Dermis blood vessel endothelial cell (primary cell): ENCODE measurements around the gene HIC1. TPM values are rescaled to one million over a fixed set of nuclear protein-coding genes. Genes with fewer than 3 reads are reported as not detected.

Experiments used
- DNase-seq: peaks from one replicate; pipeline ENCODE4 v3.0.0; 2010
- total RNA-seq: library from RNA; depleted of rRNA; stranded (reverse); fragments of >200 nt; gene quantifications from 2 replicates; pipeline ENCODE4 v1.2.3, GENCODE V29; 2014

HIC1 gene
- total RNA-seq, 1 donor from 2014 or later: 117 TPM

DNA sequence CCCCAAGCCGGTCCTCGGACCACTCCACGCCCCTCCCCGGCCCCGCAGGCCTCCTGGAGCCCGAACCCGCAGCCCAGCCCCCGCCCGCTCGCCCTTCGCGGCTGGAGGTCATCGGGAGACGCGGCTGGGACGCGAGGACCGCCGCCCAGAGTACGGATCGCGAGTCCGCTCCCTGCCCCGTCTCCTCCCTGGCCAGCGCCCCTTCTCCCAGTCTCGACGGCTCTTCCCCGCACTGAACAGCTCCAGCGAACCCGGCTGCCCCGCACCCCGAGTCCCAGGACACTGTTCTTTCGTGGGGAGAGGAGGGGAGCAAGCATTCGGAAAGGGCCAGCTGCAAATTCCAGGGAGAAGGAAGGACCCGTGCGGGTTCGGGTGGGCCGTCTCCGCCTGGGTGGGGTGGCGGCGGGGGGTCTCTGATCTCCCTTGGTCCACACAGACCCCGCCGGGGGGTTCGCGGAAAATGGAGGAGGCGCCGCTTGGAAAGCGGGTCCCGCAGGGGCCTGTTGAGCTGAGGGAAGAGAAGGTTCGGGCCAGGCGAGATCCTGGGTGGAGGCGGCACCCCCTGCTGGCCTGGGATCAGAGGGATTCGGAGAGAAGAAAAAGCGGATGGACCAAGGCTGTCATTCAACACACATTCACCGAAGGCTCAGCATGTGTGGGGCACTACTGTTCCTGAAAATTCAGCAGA, 29.1 kb upstream of the HIC1 start:
- peak; percentile 75 for DNase-seq

DNA sequence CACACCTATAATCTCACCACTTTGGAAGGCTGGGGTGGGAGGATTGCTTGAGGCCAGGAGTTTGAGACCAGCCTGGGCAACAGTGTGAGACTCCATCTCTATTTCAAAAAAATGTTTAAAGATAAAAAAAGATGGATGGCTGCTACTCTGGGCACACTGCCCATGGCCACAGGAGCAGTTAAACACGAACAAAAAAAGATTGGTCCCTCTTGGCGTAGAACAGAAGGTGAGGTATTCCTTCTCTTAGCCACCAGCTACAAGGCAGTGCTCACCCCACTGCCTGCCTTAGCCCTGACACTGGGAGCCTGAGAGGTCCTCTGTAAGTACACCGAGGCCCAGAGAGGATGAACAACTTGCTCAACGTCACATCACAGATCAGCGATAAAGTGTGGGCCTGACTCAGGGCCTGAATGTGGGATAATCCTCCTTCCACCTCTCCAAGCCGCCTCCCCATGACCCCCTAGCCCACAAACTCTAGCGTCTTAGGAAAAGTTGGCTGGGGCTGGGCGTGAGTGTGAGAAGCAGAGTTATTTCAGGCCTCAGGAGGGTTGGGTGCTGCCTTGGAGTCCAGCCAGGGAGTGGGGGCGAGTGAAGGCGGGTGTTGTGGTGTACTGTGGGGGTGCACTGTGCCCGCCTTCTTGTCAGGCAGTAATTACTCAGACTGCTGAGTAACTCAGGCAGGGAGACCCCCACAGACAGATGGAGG, 27.2 kb upstream of the HIC1 start:
- no peak for DNase-seq

DNA sequence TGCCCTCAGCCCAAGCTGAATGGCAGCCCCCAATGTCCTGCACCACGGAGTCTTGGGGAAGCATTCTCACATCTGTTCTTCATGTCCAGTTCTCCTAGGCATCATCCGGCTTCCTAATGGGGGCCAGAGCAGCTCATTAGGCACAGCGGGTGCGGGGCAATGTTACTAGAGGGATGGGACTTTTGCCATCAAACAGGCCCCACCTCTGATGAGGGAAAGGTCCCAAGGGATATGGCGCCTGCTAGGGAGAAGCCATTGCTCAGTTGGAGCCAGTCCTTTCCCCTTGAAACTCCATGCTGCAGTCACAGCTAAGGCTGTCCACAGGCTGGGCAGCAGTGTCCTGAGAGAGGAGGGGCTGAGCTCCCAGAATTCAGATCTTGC, 26.7 kb upstream of the HIC1 start:
- no peak for DNase-seq

DNA sequence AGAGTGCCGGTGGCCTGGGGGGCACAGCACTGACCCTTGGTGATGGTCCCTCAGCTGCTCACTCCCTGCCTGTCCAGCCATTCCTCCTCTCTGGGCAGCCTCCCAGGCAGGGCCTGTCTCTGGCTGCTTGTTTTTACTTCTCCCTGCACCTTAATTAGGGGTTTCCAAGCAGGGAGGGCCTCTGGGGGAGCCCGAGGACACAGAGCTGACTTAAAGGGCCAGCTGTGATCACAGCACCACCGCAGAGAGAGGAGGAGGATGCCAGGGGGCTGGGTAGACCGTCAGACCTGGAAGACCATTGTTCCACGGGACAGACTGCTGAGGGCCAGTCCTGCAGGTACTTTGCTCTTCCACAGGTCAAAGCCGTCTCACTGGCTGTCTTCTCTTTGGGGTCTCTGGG, 26.2 kb upstream of the HIC1 start:
- no peak for DNase-seq

DNA sequence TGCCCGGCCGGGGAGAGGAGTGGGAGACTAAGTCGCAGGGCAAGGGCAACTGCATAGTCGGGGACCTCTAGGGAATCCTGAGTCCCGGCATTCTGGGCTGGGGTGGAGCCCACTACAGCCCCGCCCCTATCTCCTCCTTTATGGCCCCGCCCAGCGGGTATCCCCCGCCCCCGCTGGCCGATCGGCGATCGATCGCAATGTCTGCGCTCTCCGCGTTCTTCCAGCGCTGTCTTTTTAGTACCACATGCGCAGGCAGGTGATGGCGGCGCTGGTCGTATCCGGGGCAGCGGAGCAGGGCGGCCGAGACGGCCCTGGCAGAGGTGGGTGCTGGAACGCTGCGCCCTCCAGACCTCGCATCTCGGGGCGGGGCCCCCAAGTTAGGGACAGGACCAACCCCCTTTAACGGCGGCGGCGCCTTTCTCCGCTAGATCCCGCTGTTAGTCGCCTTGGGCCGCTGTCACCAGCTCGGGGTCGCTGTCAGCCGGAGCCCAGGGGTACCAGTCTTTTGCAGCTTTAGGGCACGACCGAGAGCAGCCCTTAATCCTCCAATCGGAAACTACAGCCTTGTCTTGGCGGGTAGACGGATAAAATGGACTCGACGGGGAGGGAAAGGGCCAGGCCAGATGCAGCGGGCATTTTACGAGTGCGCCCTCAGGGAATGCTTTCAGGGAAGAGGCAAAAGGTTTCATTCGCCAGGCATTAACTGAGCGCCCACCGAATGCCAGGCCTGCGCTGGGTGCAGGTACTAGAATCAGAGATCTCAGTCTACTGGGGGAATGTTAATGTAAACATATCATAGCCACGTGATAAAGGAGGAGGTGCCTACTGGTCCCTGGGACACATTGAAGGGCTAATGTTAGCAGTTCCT, 24.8 kb upstream of the HIC1 start, which contains the start of gene DPH1:
DPH1 (plus strand) TSS at position 243 of the 868 bp plus-strand sequence; CDS start at position 260, 17 bp downstream.
- peak; percentile 92 for DNase-seq

DNA sequence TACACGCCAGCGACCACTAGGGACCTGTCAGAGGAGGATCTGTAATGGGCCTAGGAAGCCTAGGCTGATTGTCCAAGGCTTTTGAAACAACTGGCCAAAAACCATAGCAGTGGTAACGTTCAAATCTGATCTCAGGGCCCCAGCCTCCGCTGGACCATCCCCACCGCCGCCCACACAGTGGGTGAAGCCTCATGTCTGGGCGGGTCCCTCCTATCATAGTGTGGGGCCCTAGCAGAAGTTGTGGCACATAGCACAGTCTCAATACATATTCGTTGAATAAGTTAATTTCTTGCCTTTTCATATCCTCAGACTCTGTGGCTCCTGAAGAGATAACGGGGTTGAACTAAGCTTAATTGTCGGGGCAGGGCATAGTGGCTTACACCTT, 24.1 kb upstream of the HIC1 start:
- peak; percentile 94 for DNase-seq

DNA sequence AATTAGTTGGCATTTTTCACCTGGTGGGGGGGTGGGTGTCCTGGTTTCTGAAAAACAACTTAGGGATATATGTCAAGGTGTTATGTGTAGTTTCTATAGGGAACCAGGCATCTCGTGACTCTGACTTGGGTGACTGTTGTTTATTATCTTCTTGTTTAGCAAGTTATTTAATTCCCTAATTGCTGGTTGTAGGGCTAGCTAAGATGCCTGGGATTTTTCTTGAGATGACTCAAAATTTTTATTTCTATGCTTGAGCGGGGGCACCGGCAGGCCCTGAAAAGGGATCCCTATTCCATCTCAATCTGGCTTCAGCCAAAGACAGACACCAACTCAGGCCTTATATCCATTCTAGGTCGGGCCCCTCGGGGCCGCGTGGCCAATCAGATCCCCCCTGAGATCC, 21.8 kb upstream of the HIC1 start:
- DNase-seq: no peak

DNA sequence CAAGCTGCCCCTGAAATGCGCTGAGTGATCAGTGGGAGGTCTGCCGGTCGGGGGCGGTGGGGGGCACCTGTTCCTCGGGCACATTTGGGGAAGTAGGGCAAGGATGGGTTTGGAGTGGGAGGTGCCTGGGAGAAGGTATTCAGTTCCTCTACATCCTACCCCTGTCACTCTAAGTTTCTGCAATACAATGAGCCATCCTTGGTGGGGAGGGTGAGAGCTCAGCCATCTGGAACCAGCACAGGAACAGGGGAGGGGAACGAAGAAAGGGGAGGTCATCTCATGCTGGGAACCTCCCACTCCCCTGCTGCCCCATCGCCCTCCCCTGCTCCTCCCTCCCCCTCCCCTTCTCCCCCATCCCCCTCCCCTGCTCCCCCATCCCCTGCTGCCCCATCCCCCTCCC, 20.7 kb upstream of the HIC1 start:
- DNase-seq: no peak

DNA sequence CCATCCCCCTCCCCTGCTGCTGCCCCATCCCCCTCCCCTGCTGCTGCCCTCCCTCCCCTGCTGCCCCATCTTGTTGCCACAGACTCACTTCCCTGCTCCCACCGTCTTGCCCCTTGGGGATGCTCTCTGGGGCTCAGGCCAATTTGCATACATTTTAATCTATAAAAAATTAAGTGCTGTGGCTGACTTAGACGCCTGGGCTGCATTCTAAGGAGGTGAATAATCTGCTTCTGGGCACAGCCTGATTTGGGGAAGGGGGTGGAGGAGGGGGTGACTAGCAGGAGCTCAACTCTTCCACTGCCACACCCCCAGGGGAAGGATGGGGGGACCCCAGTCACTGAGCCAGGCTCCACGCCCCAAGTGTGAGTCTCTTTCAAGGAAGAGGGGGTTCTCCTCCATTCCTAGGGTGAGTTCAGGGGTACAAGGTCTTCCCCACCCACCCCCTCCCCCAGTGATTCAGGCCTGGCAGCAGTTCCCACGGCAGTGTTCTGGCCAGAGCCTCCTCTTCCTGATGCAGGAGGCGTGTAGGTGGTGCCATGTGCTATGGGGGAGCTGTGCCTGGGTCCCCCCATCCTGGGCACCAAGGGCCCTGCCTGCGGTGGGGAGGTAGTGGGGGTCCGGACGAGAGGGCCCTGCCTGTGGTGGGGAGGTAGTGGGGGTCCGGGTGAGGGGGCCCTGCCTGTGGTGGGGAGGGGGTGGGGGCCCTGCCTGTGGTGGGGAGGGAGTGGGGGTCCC, 19.9 kb upstream of the HIC1 start:
- DNase-seq: no peak

DNA sequence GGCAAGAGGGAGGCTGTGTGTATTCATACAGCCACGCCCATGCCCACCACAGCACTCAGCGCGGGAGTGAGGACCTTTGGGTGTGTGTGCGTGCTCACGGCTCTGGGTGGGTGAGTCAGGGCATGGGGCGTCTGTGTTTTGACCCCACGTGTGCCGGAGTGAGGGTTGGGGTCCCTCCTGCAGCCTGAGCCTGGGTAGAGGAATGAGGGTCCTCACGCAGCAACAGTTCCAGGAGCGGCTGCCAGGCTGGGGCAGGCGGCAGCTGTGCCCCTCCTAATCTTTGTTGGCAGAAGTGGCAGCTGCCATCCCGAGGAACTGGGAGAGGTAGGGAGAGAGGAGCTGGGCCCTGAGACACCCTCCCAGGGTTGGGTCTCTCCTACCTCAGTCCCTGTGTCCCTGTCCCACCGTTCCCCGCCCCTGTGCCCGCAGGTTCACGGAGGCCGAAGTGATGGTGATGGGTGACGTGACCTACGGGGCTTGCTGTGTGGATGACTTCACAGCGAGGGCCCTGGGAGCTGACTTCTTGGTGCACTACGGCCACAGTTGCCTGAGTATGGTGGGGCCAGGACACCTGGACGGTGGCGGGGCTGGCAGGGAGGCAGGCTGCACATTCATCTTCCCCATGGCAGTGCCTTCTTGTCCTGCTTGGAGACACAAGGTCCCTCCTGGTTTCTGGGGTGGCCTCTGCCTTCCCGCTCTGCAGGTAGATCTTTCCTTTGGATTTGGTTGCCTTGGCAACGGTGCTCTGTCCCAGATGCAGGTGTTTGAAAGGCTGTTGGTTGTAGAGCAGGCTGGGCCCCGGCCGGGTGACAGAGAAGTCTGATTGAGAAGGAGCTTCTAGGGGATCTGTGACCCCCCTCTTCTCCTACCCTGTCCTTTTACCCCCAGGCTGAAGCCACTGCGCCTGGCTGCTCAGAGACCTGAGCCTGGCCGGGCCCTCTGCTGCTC, 19.1 kb upstream of the HIC1 start:
- no peak for DNase-seq

DNA sequence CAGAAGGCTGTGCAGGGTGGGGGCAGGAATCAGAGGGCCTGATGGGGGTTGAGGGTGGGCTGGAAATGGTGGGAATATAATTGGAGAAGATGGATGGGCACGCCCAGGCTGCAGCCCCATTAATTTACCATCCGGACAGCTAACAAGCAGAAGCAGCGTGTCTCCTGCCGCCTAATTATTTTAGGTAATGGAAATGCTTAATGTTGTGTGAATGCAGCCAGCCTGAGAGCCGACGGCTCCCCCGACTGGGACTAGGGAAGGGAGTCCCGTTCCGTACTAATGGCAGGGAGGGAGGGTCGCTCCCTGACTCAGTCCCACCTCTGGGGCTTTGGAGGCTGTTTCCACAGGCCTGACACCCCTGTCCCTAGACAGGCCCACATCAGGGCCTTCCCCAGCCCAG, 17.7 kb upstream of the HIC1 start:
- DNase-seq: no peak

DNA sequence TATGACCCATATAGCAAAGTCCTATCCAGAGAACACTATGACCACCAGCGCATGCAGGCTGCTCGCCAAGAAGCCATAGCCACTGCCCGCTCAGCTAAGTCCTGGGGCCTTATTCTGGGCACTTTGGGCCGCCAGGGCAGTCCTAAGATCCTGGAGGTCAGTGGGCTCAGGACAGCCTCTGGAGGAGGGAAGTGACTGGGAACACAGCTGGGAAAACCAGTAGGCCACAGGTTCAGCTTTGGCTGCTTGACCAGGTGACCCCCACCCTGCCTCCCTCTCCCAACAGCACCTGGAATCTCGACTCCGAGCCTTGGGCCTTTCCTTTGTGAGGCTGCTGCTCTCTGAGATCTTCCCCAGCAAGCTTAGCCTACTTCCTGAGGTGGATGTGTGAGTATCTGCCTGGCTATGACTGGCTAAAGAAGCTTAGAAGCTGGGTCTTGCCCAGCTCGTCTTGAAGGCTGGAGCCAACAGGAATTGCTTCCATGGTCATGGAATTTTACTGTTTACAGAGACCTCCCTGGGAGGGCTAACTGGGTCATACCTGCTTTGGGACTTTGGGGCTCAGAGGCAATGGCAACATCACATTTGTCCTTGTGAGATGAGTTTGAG, 14.6 kb upstream of the HIC1 start:
- no peak for DNase-seq

DNA sequence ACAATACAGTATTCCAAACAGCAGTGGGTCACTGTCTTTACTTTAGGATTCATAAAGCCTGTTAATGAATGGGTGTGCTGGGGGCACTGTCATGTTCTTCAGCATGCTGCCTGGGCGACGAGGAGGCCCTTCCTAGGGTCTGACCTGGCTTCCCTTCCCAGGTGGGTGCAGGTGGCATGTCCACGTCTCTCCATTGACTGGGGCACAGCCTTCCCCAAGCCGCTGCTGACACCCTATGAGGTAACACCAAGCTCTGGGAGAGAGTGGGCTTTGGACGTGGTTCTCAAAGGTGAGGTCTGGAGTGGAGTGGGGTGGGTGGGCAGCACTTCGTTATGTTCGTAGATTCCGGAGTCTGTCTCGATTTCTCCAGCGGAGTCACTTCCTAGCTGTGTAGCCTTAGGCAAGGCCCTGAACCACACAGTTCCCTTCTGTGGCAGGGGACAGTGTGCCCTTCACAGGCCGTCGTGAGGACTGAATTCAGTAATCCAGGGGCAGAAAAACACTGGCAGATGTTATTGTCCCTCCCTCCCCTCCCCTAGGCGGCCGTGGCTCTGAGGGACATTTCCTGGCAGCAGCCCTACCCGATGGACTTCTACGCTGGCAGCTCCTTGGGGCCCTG, 13.9 kb upstream of the HIC1 start:
- no peak for DNase-seq

DNA sequence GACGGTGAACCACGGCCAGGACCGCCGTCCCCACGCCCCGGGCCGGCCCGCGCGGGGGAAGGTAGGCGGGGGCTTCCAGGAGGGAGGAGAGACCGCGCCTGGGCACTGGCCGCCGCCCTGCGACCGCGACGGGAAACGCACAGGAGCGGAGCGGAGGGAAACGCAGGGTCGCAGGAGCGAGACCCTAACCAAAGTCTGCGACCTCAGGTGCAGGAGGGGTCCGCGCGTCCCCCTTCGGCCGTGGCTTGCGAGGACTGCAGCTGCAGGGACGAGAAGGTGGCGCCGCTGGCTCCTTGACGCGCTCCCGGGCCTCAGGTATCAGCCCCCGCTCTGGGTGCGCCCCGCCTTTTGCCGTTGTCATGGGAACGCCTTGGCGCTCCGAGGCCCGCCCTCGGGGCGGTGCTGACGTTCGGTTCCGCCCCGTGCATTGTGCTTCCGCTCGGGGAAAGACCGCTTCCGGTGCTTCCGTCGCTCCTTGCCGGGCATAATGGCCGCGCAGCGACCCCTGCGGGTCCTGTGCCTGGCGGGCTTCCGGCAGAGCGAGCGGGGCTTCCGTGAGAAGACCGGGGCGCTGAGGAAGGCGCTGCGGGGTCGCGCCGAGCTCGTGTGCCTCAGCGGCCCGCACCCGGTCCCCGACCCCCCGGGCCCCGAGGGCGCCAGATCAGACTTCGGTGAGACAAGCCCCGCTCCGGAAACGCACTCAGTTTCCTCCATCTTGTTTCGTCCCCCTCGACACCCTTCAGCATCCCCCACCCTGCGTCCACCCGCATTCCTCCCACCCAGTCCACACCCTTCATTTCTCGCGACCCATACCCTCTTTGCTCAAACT, 13.1 kb upstream of the HIC1 start, which contains the start of gene OVCA2:
OVCA2 (plus strand) TSS at position 462 of the 829 bp plus-strand sequence; CDS start at position 488, 26 bp downstream.
- DNase-seq: peak; percentile 96

DNA sequence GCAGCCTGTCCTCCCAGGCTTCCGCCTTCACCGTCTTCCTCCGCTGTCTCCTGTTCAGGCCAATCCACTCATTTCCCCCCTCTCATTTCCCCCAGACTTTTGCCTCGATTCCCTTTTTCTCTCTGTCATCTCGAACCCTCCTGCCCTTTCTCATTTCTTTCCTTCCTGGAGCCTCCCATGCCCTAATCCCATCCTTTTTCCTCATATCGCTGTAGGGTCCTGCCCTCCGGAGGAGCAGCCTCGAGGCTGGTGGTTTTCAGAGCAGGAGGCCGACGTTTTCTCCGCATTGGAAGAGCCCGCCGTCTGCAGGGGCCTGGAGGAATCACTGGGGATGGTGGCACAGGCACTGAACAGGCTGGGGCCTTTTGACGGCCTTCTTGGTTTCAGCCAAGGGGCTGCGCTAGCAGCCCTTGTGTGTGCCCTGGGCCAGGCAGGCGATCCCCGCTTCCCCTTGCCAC, 12.5 kb upstream of the HIC1 start:
- peak; percentile 73 for DNase-seq

DNA sequence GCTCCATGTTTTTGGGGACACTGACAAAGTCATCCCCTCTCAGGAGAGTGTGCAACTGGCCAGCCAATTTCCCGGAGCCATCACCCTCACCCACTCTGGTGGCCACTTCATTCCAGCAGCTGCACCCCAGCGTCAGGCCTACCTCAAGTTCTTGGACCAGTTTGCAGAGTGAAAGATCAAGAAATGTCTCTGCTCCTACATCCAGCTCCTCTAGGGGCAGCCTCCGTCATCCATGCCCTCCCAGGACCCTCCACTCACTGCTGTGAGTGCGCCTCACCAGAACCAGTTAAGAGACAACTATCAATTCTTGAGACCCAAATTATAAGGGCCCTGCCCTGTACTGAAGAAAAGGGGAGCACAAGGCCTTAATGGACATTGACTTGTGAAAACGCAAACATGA, 12.0 kb upstream of the HIC1 start:
- DNase-seq: no peak

DNA sequence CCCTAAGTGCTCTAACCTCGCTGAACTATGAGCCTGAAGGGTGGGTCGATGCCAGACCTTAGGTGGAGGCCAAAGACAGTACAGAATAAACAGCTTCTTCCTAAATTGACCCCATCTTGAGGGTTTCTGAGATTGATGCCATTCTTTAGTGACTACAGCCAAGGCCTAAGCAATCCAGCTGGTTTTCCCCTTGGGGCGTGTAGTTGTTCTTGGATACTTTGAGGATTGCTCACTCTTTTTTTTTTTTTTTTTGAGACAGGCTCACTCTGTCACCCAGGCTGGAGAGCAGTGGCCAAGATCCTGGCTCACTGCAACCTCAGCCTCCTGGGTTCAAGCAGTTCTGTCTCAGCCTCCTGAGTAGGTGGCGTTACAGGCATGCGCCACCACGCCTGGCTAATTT, 11.1 kb upstream of the HIC1 start:
- DNase-seq: no peak

DNA sequence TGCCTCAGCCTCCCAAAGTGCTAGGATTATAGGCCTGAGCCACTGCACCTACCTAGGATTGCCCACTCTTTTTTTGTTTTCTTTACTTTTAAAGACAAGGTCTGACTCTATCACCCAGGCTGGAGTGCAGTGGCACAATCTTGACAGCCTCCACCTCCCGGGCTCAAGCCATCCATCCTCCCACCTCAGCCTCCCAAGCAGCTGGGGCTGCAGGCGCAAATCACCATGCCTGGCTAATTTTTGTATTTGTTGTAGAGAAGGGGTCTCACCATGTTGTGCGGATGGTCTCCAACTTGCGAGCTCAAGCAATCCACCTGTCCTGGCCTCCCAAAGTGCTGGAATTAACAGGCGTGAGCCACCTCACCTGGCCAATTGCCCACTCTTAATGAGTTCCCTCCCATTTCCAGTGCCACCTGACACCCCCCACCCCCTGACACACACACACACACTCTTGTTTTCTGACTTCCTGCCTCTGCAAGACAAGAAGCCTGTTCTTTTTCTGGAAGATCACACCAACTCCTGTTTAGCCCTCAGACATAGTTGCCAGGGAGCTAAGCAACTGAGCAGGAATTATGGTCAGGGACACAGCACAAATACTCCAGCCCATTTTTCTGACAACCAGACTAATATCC, 10.5 kb upstream of the HIC1 start:
- no peak for DNase-seq

DNA sequence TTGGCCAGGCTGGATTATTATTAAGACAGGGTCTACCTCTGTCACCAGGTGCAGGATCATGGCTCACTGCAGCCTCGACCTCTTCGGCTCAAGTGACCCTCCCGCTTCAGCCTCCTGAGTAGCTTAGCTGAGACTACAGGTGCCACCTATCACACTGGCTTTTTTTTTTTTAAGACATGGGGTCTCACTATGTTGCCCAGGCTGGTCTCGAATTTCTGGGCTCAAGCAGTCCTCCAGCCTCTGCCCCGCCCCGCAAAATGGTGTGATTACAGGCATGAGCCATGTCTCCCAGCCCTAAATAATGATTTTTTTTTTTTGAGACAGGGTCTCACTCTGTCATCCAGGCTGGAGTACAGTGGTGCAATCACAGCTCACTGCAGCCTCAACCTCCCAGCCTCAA, 7.3 kb upstream of the HIC1 start:
- DNase-seq: no peak
